Loucy (cell line): ENCODE data around the gene HNRNPUL2.
A peak's percentile ranks its signal among the peaks of the same experiment; 100 is the strongest.

Source experiments
- H2AFZ ChIP-seq: fragments of 200-600 bp; sonication (generic); 2 replicates; pipeline ENCODE4 v1.6.0; 2016; ENCODE audit warnings: antibody characterized with exemption, mild to moderate bottlenecking, low read length, moderate library complexity
- H3F3A ChIP-seq: fragments of 200-600 bp; 2 replicates; pipeline ENCODE4 v1.6.0; 2016; ENCODE audit warnings: antibody characterized with exemption, low read depth, mild to moderate bottlenecking
- H3K27me3 ChIP-seq: fragments of 200-600 bp; sonication (generic); 2 replicates; pipeline ENCODE4 v1.6.1; 2014; ENCODE audit warnings: low read length, mild to moderate bottlenecking; ENCODE audit not compliant: insufficient read depth, poor library complexity, severe bottlenecking
- H3K36me3 ChIP-seq: fragments of 200-600 bp; sonication (generic); 2 replicates; pipeline ENCODE4 v1.6.1; 2016; ENCODE audit warnings: low read length; ENCODE audit not compliant: insufficient read depth
- H3K4me1 ChIP-seq: fragments of 200-600 bp; sonication (generic); 2 replicates; pipeline ENCODE4 v1.5.1; 2014; ENCODE audit warnings: low read length, mild to moderate bottlenecking; ENCODE audit not compliant: insufficient read depth, poor library complexity, severe bottlenecking
- H3K4me2 ChIP-seq: fragments of 200-600 bp; sonication (generic); 2 replicates; pipeline ENCODE4 v1.6.0; 2014; ENCODE audit warnings: antibody characterized with exemption, low read length, low read depth, mild to moderate bottlenecking; ENCODE audit not compliant: poor library complexity, severe bottlenecking
- H3K4me3 ChIP-seq: fragments of 200-600 bp; sonication (generic); 2 replicates; pipeline ENCODE4 v1.5.1; 2014; ENCODE audit warnings: low read length, mild to moderate bottlenecking, mixed read lengths; ENCODE audit not compliant: poor library complexity, severe bottlenecking
- H3K79me2 ChIP-seq: fragments of 200-600 bp; sonication (generic); 2 replicates; pipeline ENCODE4 v1.6.1; 2014; ENCODE audit warnings: low read length; ENCODE audit not compliant: insufficient read depth
- H3K9ac ChIP-seq: fragments of 200-600 bp; sonication (generic); 2 replicates; pipeline ENCODE4 v1.6.0; 2014; ENCODE audit warnings: mild to moderate bottlenecking, low read depth, low read length, moderate library complexity; ENCODE audit not compliant: poor library complexity, severe bottlenecking
- H3K9me2 ChIP-seq: fragments of 200-600 bp; sonication (generic); replicated peaks from 2 replicates; pipeline ENCODE4 v1.6.1; 2016; ENCODE audit warnings: low read depth, low read length, mixed read lengths
- H3K9me3 ChIP-seq: fragments of 200-600 bp; sonication (generic); 2 replicates; pipeline ENCODE4 v1.6.1; 2014; ENCODE audit warnings: mild to moderate bottlenecking, antibody characterized with exemption, low read length, low read depth; ENCODE audit not compliant: insufficient read depth
- H4K20me1 ChIP-seq: fragments of 200-600 bp; sonication (generic); 2 replicates; pipeline ENCODE4 v1.6.0; 2014; ENCODE audit warnings: antibody characterized with exemption, low read length, mild to moderate bottlenecking; ENCODE audit not compliant: insufficient read depth, poor library complexity, severe bottlenecking
- EZH2phosphoT487 ChIP-seq: fragments of 200-600 bp; IDR thresholded peaks from 2 replicates; pipeline ENCODE4 v1.6.1; 2018; ENCODE audit warnings: antibody characterized with exemption, mild to moderate bottlenecking, moderate library complexity, borderline replicate concordance
- TF ChIP-seq, protein P1 (sequence below): fragments of 200-600 bp; sonication (generic); conservative IDR thresholded peaks from 2 replicates; pipeline ENCODE4 v1.5.1; 2014; ENCODE audit warnings: mild to moderate bottlenecking, antibody characterized with exemption, low read length

Gene HNRNPUL2

GRCh38 chr11:62682518-62682917 lies 44.7 kb downstream of the HNRNPUL2 start:
- no peak overlapping the region for H3K4me3 ChIP-seq

GRCh38 chr11:62680825-62681240 lies 46.4 kb downstream of the HNRNPUL2 start:
- Histone ChIP-seq H3F3A (no peaks in the 10 kb centered on the region), H3K79me2 (peaks cover 27% of the 10 kb centered on the region), H3K4me3 (no peak overlapping the region), H3K36me3 (no peaks in the 10 kb centered on the region), H3K4me1 (peaks cover 17% of the 10 kb centered on the region), H3K9ac (no peak overlapping the region), H4K20me1 (peaks cover 21% of the 10 kb centered on the region), H2AFZ (peak overlapping the region; percentile 91), H3K27me3 (no peaks in the 10 kb centered on the region), H3K9me3 (no peaks in the 10 kb centered on the region), H3K4me2 (no peak overlapping the region), H3K9me2 (no peaks in the 10 kb centered on the region)
- TF ChIP-seq, protein P1, sequence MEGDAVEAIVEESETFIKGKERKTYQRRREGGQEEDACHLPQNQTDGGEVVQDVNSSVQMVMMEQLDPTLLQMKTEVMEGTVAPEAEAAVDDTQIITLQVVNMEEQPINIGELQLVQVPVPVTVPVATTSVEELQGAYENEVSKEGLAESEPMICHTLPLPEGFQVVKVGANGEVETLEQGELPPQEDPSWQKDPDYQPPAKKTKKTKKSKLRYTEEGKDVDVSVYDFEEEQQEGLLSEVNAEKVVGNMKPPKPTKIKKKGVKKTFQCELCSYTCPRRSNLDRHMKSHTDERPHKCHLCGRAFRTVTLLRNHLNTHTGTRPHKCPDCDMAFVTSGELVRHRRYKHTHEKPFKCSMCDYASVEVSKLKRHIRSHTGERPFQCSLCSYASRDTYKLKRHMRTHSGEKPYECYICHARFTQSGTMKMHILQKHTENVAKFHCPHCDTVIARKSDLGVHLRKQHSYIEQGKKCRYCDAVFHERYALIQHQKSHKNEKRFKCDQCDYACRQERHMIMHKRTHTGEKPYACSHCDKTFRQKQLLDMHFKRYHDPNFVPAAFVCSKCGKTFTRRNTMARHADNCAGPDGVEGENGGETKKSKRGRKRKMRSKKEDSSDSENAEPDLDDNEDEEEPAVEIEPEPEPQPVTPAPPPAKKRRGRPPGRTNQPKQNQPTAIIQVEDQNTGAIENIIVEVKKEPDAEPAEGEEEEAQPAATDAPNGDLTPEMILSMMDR: peak; percentile 63
- TF ChIP-seq EZH2phosphoT487: no peak

More at GRCh38 chr11:62682518-62682917, 44.7 kb downstream of the HNRNPUL2 start:
- H3K9me2 ChIP-seq: no peaks in the 10 kb centered on the region
- no peak overlapping the region for H2AFZ ChIP-seq
- no peaks in the 10 kb centered on the region for H3K36me3 ChIP-seq
- peaks cover 8% of the 10 kb centered on the region for H3K4me1 ChIP-seq
- H3K9me3 ChIP-seq: no peaks in the 10 kb centered on the region
- H3K27me3 ChIP-seq: no peaks in the 10 kb centered on the region
- TF ChIP-seq, protein P1: no peak
- no peak for TF ChIP-seq EZH2phosphoT487
- H3K4me2 ChIP-seq: no peak overlapping the region
- H3F3A ChIP-seq: no peaks in the 10 kb centered on the region
- peaks cover 8% of the 10 kb centered on the region for H4K20me1 ChIP-seq
- H3K9ac ChIP-seq: no peak overlapping the region
- peaks cover 13% of the 10 kb centered on the region for H3K79me2 ChIP-seq

GRCh38 chr11:62678770-62679696 lies 48.2 kb downstream of the HNRNPUL2 start, which contains the start of gene UBXN1:
Gene UBXN1 (minus strand): TSS chr11:62679073. CDS start chr11:62678923, 150 bp downstream.
- Histone ChIP-seq H2AFZ (peak within 1 kb of the TSS; percentile 99), H3F3A (no peaks in the 10 kb centered on the region), H3K27me3 (no peaks in the 10 kb centered on the region), H3K4me3 (peak within 1 kb of the TSS; percentile 91), H3K36me3 (no peaks in the 10 kb centered on the region; the same call in 1 of the 2 replicates), H3K9me2 (no peaks in the 10 kb centered on the region), H4K20me1 (peaks cover 21% of the 10 kb centered on the region), H3K79me2 (peaks cover 39% of the 10 kb centered on the region), H3K4me1 (peaks cover 17% of the 10 kb centered on the region), H3K9me3 (no peaks in the 10 kb centered on the region), H3K9ac (peak within 1 kb of the TSS; percentile 90), H3K4me2 (peak within 1 kb of the TSS; percentile 85)
- TF ChIP-seq, protein P1: no peak
